ENCODE measurements around the gene TUBGCP2.

GRCh38 chr10:133289761-133290160 is 18.9 kb downstream of the TUBGCP2 start:
- no peak for TF ChIP-seq EZH2 (IDR thresholded peaks at IDR 0.05; ENCODE audit: insufficient read depth, poor library complexity, severe bottlenecking)
- TF ChIP-seq EZH2phosphoT487 (IDR thresholded peaks at IDR 0.05; ENCODE audit: insufficient read depth, low read depth) = no peak

All from GM23248 (cell line).